GM12891 (cell line): Measurements from ENCODE around the gene SCARB1.

Experiments
- POLR2A ChIP-seq: IDR thresholded peaks from 2 replicates; pipeline ENCODE4 v1.6.1; 2011; ENCODE audit warnings: low read depth, low read length, control low read depth
- POLR2AphosphoS5 ChIP-seq: IDR thresholded peaks from 2 replicates; pipeline ENCODE4 v1.6.1; 2011; ENCODE audit warnings: low read depth, low read length, control low read depth
- POU2F2 ChIP-seq: IDR thresholded peaks from 2 replicates; pipeline ENCODE4 v1.6.1; 2011; ENCODE audit warnings: low read depth, mild to moderate bottlenecking, control low read depth, low read length, moderate library complexity

GRCh38 chr12:124792961-124793441 is 70.7 kb downstream of the SCARB1 start:
- no peak for TF ChIP-seq POLR2A
- no peak for TF ChIP-seq POU2F2
- TF ChIP-seq POLR2AphosphoS5, result no peak
